Activated CD4-positive, alpha-beta T cell treated with anti-CD3 and anti-CD28 coated beads for 1 hour (primary cell): ENCODE data around the gene ADGRA1.

Experiments used
- DNase-seq: peaks from one replicate; pipeline ENCODE4 v3.0.0-alpha.2; 2020

The ADGRA1 gene

GRCh38 chr10:133058331-133059092 lies 29.2 kb upstream of the ADGRA1 start:
- DNase-seq, result no peak

GRCh38 chr10:133059093-133059470 lies 28.6 kb upstream of the ADGRA1 start:
- DNase-seq, result no peak

GRCh38 chr10:133059571-133059970 lies 28.2 kb upstream of the ADGRA1 start:
- no peak for DNase-seq

- no peak for DNase-seq
These were observed 27.7 kb upstream of the ADGRA1 start for GRCh38 chr10:133060022-133060421.

GRCh38 chr10:133060466-133060865 lies 27.3 kb upstream of the ADGRA1 start:
- DNase-seq, result no peak

GRCh38 chr10:133060881-133061280 lies 26.8 kb upstream of the ADGRA1 start:
- DNase-seq, result no peak

GRCh38 chr10:133061296-133062038 lies 26.3 kb upstream of the ADGRA1 start:
- DNase-seq, result no peak

GRCh38 chr10:133062085-133062484 lies 25.6 kb upstream of the ADGRA1 start:
- DNase-seq, result no peak

- no peak for DNase-seq
These were observed 25.1 kb upstream of the ADGRA1 start for GRCh38 chr10:133062635-133063034.

- DNase-seq, result no peak
These were observed 20.3 kb upstream of the ADGRA1 start for GRCh38 chr10:133067149-133068105.

GRCh38 chr10:133068111-133069032 lies 19.4 kb upstream of the ADGRA1 start:
- no peak for DNase-seq

GRCh38 chr10:133069033-133069525 lies 18.6 kb upstream of the ADGRA1 start:
- DNase-seq, result no peak

GRCh38 chr10:133070405-133070804 lies 17.3 kb upstream of the ADGRA1 start:
- no peak for DNase-seq

- DNase-seq, result no peak
These were observed 16.9 kb upstream of the ADGRA1 start for GRCh38 chr10:133070810-133071209.

- no peak for DNase-seq
These were observed 16.0 kb upstream of the ADGRA1 start for GRCh38 chr10:133071733-133072132.

- DNase-seq, result no peak
These were observed 15.5 kb upstream of the ADGRA1 start for GRCh38 chr10:133072196-133072595.

- DNase-seq, result no peak
These were observed 14.9 kb upstream of the ADGRA1 start for GRCh38 chr10:133072720-133073390.

GRCh38 chr10:133075346-133076137 lies 12.2 kb upstream of the ADGRA1 start:
- no peak for DNase-seq

- no peak for DNase-seq
These were observed 11.3 kb upstream of the ADGRA1 start for GRCh38 chr10:133076274-133077038.
